Tibial nerve (tissue), 4 donors: ENCODE results near the gene PROS1.

Experiments
- CTCF ChIP-seq, 5 experiments: fragments of 200-600 bp in 3 of 5; fragments of 450-650 bp in 2 of 5; sonication (generic) in 3 of 5; IDR thresholded peaks; one replicate each; pipeline ENCODE4 v1.5.1; 2016 to 2019; ENCODE audit warnings: antibody characterized with exemption in 5 of 5, mild to moderate bottlenecking in 3 of 5, moderate library complexity in 2 of 5
- EP300 ChIP-seq, 2 donors: sonication (generic); formaldehyde crosslinking; IDR thresholded peaks; one replicate each; pipeline ENCODE4 v1.6.1; 2017; ENCODE audit warnings: antibody characterized with exemption in 2 of 2, mild to moderate bottlenecking in 1 of 2
- POLR2A ChIP-seq, 2 donors: fragments of 450-650 bp; IDR thresholded peaks; one replicate each; pipeline ENCODE4 v1.6.1; 2017; ENCODE audit warnings: antibody characterized with exemption in 2 of 2, mild to moderate bottlenecking in 2 of 2, moderate library complexity in 2 of 2

GRCh38 chr3:93961489-93961888 is 12.2 kb downstream of the PROS1 start:
- TF ChIP-seq POLR2A (IDR thresholded peaks at IDR 0.05) = no peak
- TF ChIP-seq CTCF (IDR thresholded peaks at IDR 0.05) = no peak
- no peak for TF ChIP-seq EP300 (IDR thresholded peaks at IDR 0.05)
